ENCODE data around the gene KLLN. TPM values are rescaled to one million over a fixed set of nuclear protein-coding genes. Genes with fewer than 3 reads are reported as not detected.
"Not testable (repeated sequence)": the region's sequence is repeated elsewhere in the genome, so short reads cannot be mapped to it uniquely, and the experiment has no call there.

KLLN gene
- polyA plus RNA-seq, 3 donors: 0.20 to 0.90 (median 0.43) TPM

- H3K27ac ChIP-seq (ENCODE audit: low read depth, low read length): not testable (repeated sequence)
- WGBS, 3 donors: 71 to 95% (median 73%) methylated on average over 8 of the region's 8 CpGs
Measured at GRCh38 chr10:87846711-87847110, 16.6 kb downstream of the KLLN start.

- H3K27ac ChIP-seq (ENCODE audit: low read depth, low read length): no peak overlapping the region
- 67 to 76% (median 71%) methylated on average over 7 of the region's 7 CpGs for WGBS, 3 donors
Measured at GRCh38 chr10:87846023-87846422, 17.3 kb downstream of the KLLN start.

GRCh38 chr10:87845624-87845998, 17.7 kb downstream of the KLLN start:
- WGBS, 3 donors: 89 to 96% (median 94%) methylated on average over 3 of the region's 3 CpGs
- no peak overlapping the region for H3K27ac ChIP-seq (ENCODE audit: low read depth, low read length)

GRCh38 chr10:87844837-87845623, 18.3 kb downstream of the KLLN start:
- no peak overlapping the region for H3K27ac ChIP-seq (ENCODE audit: low read depth, low read length)
- 16 to 33% (median 30%) methylated on average over 1 of the region's 1 CpG for WGBS, 3 donors

GRCh38 chr10:87843714-87844113, 19.6 kb downstream of the KLLN start:
- 97 to 98% (median 98%) methylated on average over 4 of the region's 4 CpGs for WGBS, 3 donors
- no peak overlapping the region for H3K27ac ChIP-seq (ENCODE audit: low read depth, low read length)

GRCh38 chr10:87842776-87843497, 20.4 kb downstream of the KLLN start:
- no peak overlapping the region for H3K27ac ChIP-seq (ENCODE audit: low read depth, low read length)

GRCh38 chr10:87842220-87842641, 21.1 kb downstream of the KLLN start:
- WGBS, 3 donors: 64 to 91% (median 90%) methylated on average over 1 of the region's 1 CpG
- no peak overlapping the region for H3K27ac ChIP-seq (ENCODE audit: low read depth, low read length)

GRCh38 chr10:87841186-87841585, 22.1 kb downstream of the KLLN start:
- 89 to 93% (median 92%) methylated on average over 3 of the region's 3 CpGs for WGBS, 3 donors

GRCh38 chr10:87838650-87839049, 24.7 kb downstream of the KLLN start:
- H3K27ac ChIP-seq (ENCODE audit: low read depth, low read length): no peak overlapping the region
- 60 to 93% (median 78%) methylated on average over 2 of the region's 2 CpGs for WGBS, 3 donors

More at GRCh38 chr10:87841186-87841585, 22.1 kb downstream of the KLLN start:
- H3K27ac ChIP-seq (ENCODE audit: low read depth, low read length): no peak overlapping the region

- no peak overlapping the region for H3K27ac ChIP-seq (ENCODE audit: low read depth, low read length)
Measured at GRCh38 chr10:87837445-87837844, 25.9 kb downstream of the KLLN start.

GRCh38 chr10:87836098-87836497, 27.2 kb downstream of the KLLN start:
- WGBS, 3 donors: 79 to 93% (median 92%) methylated on average over 4 of the region's 4 CpGs
- no peak overlapping the region for H3K27ac ChIP-seq (ENCODE audit: low read depth, low read length)

- H3K27ac ChIP-seq (ENCODE audit: low read depth, low read length): no peak overlapping the region
Measured at GRCh38 chr10:87829986-87830729, 33.2 kb downstream of the KLLN start.

GRCh38 chr10:87829051-87829450, 34.3 kb downstream of the KLLN start:
- WGBS, 3 donors: 90 to 99% (median 95%) methylated on average over 4 of the region's 4 CpGs
- not testable (repeated sequence) for H3K27ac ChIP-seq (ENCODE audit: low read depth, low read length)

- no peak overlapping the region for H3K27ac ChIP-seq (ENCODE audit: low read depth, low read length)
- 87 to 96% (median 89%) methylated on average over 2 of the region's 2 CpGs for WGBS, 3 donors
Measured at GRCh38 chr10:87827681-87828080, 35.7 kb downstream of the KLLN start.

- H3K27ac ChIP-seq (ENCODE audit: low read depth, low read length): no peak overlapping the region
Measured at GRCh38 chr10:87826653-87827052, 36.7 kb downstream of the KLLN start.

GRCh38 chr10:87819289-87819585, 44.1 kb downstream of the KLLN start:
- WGBS, 3 donors: 87 to 92% (median 89%) methylated on average over 6 of the region's 6 CpGs
- H3K27ac ChIP-seq (ENCODE audit: low read depth, low read length): no peak overlapping the region

- H3K27ac ChIP-seq (ENCODE audit: low read depth, low read length): no peak overlapping the region
- WGBS, 3 donors: 14 to 18% (median 15%) methylated on average over 29 of the region's 29 CpGs
Measured at GRCh38 chr10:87818505-87819288, 44.6 kb downstream of the KLLN start.

- WGBS, 3 donors: 0% methylated on average over 60 of the region's 60 CpGs
- no peak within 1 kb of the TSS for H3K27ac ChIP-seq (ENCODE audit: low read depth, low read length)
Measured at GRCh38 chr10:87817609-87818504, 45.5 kb downstream of the KLLN start, which contains the start of gene ATAD1. ATAD1 (minus strand) TSS chr10:87818226; CDS start chr10:87814599, 3,627 bp downstream.

All from adipose tissue (tissue), 3 donors.